Suprapubic skin (tissue), 4 donors: ENCODE data around the gene SLC12A6. TPM values are rescaled to one million over a fixed set of nuclear protein-coding genes. Genes with fewer than 3 reads are reported as not detected.

Experiments used
- DNase-seq, 2 donors: peaks; one replicate each; pipeline ENCODE4 v3.0.0-alpha.2; 2019; ENCODE audit warnings: low spot score in 2 of 2
- H3K27ac ChIP-seq: fragments of 200-600 bp; sonication (generic); one replicate; pipeline ENCODE4 v1.5.1; 2019
- H3K27me3 ChIP-seq: fragments of 200-600 bp; sonication (generic); one replicate; pipeline ENCODE4 v1.5.1; 2019
- H3K36me3 ChIP-seq: fragments of 200-600 bp; sonication (generic); one replicate; pipeline ENCODE4 v1.5.1; 2019
- H3K4me1 ChIP-seq: fragments of 200-600 bp; sonication (generic); one replicate; pipeline ENCODE4 v1.5.1; 2019
- H3K4me3 ChIP-seq: fragments of 200-600 bp; sonication (generic); one replicate; pipeline ENCODE4 v1.5.1; 2019; ENCODE audit warnings: mild to moderate bottlenecking
- H3K9me3 ChIP-seq: fragments of 200-600 bp; sonication (generic); one replicate; pipeline ENCODE4 v1.5.1; 2019
- EP300 ChIP-seq: sonication (generic); formaldehyde crosslinking; IDR thresholded peaks from one replicate; pipeline ENCODE4 v1.6.1; 2017; ENCODE audit warnings: antibody characterized with exemption
- POLR2A ChIP-seq, 2 donors: fragments of 450-650 bp; IDR thresholded peaks; one replicate each; pipeline ENCODE4 v1.6.1; 2017; ENCODE audit warnings: antibody characterized with exemption in 2 of 2, mild to moderate bottlenecking in 2 of 2, moderate library complexity in 2 of 2
- POLR2AphosphoS5 ChIP-seq, 3 donors: sonication (generic); formaldehyde crosslinking; IDR thresholded peaks; one replicate each; pipeline ENCODE4 v1.6.1; 2017; ENCODE audit warnings: antibody characterized with exemption in 3 of 3
- WGBS: methylation state at CpG from one replicate; pipeline ENCODE4 v1.1.5; 2018; 5-methylcytosine and 5-hydroxymethylcytosine counted together
- total RNA-seq, 4 donors: library from RNA; depleted of rRNA; stranded (reverse); fragments of >200 nt; gene quantifications; one replicate each; pipeline ENCODE4 v1.1.0, GENCODE V29; 2016
- TF ChIP-seq, protein P1 (sequence below), 2 donors: fragments of 200-600 bp in 1 of 2; fragments of 450-650 bp in 1 of 2; sonication (generic) in 1 of 2; IDR thresholded peaks; one replicate each; pipeline ENCODE4 v1.5.1; 2016 to 2019; ENCODE audit warnings: antibody characterized with exemption in 2 of 2, mild to moderate bottlenecking in 1 of 2, moderate library complexity in 1 of 2

SLC12A6 gene
- total RNA-seq, 4 donors from 2014 or later, result 18.3 to 78.9 (median 35.9) TPM

DNA sequence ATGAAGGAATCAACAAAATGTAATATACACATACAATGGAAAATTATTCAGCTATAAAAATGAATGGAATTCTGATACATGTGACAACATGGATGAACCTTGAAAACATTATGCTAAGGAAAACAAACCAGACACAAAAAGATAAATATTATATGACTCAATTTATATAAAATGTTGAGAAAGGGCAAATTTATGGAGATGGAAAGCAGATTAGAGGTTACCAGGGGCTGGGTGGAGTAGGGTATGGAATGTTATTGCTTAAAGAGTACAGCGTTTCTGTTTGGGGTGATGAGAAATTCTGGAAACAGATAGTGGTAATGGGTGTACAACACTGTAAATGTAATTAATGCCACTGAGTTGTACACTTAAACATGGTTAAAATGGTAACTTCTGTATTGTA is 61.9 kb downstream of the SLC12A6 start:
- Histone ChIP-seq H3K4me3 (no peak overlapping the region), H3K4me1 (no peaks in the 10 kb centered on the region), H3K9me3 (no peaks in the 10 kb centered on the region), H3K36me3 (peaks cover 6% of the 10 kb centered on the region), H3K27ac (no peak overlapping the region), H3K27me3 (no peaks in the 10 kb centered on the region)
- TF ChIP-seq POLR2A (IDR thresholded peaks at IDR 0.05) (no peak), POLR2AphosphoS5 (IDR thresholded peaks at IDR 0.05) (no peak), EP300 (no peak)
- TF ChIP-seq, protein P1, sequence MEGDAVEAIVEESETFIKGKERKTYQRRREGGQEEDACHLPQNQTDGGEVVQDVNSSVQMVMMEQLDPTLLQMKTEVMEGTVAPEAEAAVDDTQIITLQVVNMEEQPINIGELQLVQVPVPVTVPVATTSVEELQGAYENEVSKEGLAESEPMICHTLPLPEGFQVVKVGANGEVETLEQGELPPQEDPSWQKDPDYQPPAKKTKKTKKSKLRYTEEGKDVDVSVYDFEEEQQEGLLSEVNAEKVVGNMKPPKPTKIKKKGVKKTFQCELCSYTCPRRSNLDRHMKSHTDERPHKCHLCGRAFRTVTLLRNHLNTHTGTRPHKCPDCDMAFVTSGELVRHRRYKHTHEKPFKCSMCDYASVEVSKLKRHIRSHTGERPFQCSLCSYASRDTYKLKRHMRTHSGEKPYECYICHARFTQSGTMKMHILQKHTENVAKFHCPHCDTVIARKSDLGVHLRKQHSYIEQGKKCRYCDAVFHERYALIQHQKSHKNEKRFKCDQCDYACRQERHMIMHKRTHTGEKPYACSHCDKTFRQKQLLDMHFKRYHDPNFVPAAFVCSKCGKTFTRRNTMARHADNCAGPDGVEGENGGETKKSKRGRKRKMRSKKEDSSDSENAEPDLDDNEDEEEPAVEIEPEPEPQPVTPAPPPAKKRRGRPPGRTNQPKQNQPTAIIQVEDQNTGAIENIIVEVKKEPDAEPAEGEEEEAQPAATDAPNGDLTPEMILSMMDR (IDR thresholded peaks at IDR 0.05), result no peak
- 53% methylated on average over 1 of the region's 1 CpG for WGBS
- no peak for DNase-seq

DNA sequence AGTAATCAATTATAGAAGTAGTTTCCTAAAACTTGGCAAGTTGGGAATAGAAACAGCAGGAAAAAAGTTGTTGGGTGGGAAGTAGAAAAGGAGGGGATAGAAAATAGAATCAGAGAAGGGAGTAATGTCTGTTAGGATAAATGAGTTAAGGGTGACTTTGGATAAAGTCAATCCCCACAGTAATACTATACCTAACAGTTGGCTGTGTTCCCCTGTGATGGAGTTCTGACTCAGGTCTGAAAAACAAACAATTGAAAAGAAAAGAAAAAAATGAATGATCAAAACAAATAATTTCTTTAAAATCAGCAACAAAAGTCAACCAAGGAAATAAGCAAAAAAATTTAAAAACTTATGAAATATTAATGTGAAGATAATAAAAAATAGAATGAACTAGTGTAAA is 62.4 kb downstream of the SLC12A6 start:
- TF ChIP-seq, protein P1 (IDR thresholded peaks at IDR 0.05), result no peak
- TF ChIP-seq POLR2A (IDR thresholded peaks at IDR 0.05), result no peak
- TF ChIP-seq POLR2AphosphoS5 (IDR thresholded peaks at IDR 0.05), result no peak
- no peak for TF ChIP-seq EP300
- H3K27ac ChIP-seq, result no peak overlapping the region
- H3K4me3 ChIP-seq, result no peak overlapping the region
- peaks cover 6% of the 10 kb centered on the region for H3K36me3 ChIP-seq
- no peaks in the 10 kb centered on the region for H3K9me3 ChIP-seq
- H3K4me1 ChIP-seq, result no peaks in the 10 kb centered on the region
- no peaks in the 10 kb centered on the region for H3K27me3 ChIP-seq
- no peak for DNase-seq

DNA sequence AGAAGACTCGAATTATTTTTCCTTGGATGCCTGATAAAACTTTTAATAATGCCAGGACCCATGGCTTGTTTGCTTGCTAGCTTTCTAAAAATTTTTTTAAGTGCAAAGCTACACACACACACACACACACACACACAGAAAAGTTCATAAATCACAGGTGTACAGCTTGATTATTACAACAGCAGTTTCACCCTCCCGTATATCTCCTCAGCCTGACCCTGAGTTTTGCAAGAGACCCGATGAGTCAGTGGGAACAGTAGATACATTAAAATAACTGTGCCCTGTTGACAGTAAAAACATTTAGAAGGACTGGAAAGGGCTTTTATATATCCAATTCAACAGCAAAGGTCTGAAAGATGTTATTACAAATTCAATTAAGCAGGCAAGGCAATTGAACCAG is 66.1 kb downstream of the SLC12A6 start:
- H3K9me3 ChIP-seq, result no peaks in the 10 kb centered on the region
- peaks cover 6% of the 10 kb centered on the region for H3K36me3 ChIP-seq
- H3K27ac ChIP-seq, result no peak overlapping the region
- no peak for TF ChIP-seq POLR2A (IDR thresholded peaks at IDR 0.05)
- TF ChIP-seq EP300, result no peak
- TF ChIP-seq POLR2AphosphoS5 (IDR thresholded peaks at IDR 0.05), result no peak
- TF ChIP-seq, protein P1 (IDR thresholded peaks at IDR 0.05), result no peak
- no peaks in the 10 kb centered on the region for H3K4me1 ChIP-seq
- H3K4me3 ChIP-seq, result no peak overlapping the region
- DNase-seq, result no peak
- H3K27me3 ChIP-seq, result no peaks in the 10 kb centered on the region
- WGBS, result 79% methylated on average over 3 of the region's 3 CpGs

DNA sequence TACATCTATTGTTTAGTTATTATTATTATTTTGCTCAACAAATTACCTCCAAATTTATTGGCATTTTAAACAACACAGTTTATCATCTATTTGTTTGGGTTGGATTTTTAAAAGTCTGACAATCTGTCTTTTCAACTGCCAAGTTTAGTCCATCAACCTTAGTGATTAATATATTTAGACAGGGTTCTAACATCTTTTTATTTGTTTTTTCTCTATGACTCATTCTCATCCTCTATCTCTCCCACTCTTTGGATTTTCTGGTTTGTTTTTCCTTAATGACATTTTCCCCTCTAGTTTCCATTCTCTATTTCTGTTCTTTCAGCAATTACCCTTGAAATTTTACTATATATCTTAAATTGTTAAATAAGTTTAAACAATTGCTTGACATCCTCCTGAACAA is 70.8 kb downstream of the SLC12A6 start:
- no peak overlapping the region for H3K4me3 ChIP-seq
- H3K4me1 ChIP-seq, result no peaks in the 10 kb centered on the region
- no peaks in the 10 kb centered on the region for H3K36me3 ChIP-seq
- TF ChIP-seq POLR2A (IDR thresholded peaks at IDR 0.05) (no peak), EP300 (no peak), POLR2AphosphoS5 (IDR thresholded peaks at IDR 0.05) (no peak)
- TF ChIP-seq, protein P1 (IDR thresholded peaks at IDR 0.05), result no peak
- no peak for DNase-seq
- no peaks in the 10 kb centered on the region for H3K9me3 ChIP-seq
- no peak overlapping the region for H3K27ac ChIP-seq
- no peaks in the 10 kb centered on the region for H3K27me3 ChIP-seq

DNA sequence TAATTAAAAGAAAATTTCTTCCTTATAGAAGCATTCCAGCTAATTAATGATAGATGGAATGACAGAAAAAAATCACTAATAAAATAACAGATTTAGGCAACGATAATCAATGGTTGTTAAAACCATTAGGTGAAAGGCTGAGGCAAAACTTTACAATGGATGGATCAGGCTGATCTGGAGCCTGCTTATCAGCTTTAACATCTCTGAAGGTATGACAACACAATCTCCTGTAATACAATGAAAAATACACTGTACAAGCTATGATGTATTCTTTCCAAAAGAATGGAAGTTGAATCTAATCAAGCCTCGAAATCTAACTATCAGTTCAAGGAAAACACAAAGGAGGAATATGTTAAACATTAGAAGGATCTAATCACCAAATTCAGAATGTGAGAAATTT is 73.5 kb downstream of the SLC12A6 start:
- no peak for DNase-seq
- WGBS, result 84% methylated on average over 2 of the region's 2 CpGs

More for the DNA sequence above, 73.5 kb downstream of the SLC12A6 start:
- peaks cover 1% of the 10 kb centered on the region for H3K36me3 ChIP-seq
- no peak overlapping the region for H3K27ac ChIP-seq
- H3K9me3 ChIP-seq, result no peaks in the 10 kb centered on the region
- H3K4me3 ChIP-seq, result no peak overlapping the region
- no peaks in the 10 kb centered on the region for H3K4me1 ChIP-seq
- H3K27me3 ChIP-seq, result no peaks in the 10 kb centered on the region
- no peak for TF ChIP-seq EP300
- no peak for TF ChIP-seq POLR2A (IDR thresholded peaks at IDR 0.05)
- no peak for TF ChIP-seq POLR2AphosphoS5 (IDR thresholded peaks at IDR 0.05)
- TF ChIP-seq, protein P1 (IDR thresholded peaks at IDR 0.05), result no peak
